ENCODE data around the gene PPAN.

The PPAN gene

GRCh38 chr19:10137751-10138682 is 31.9 kb downstream of the PPAN start:
- no peak for DNase-seq (ENCODE audit: low read depth, low spot score)
- H3K4me3 ChIP-seq (ENCODE audit: low read depth, low read length): no peak overlapping the region
- in situ Hi-C loops (cut with HindIII; ENCODE audit: low sequenced_read_pairs): no loop called here
- no peak for TF ChIP-seq CTCF (IDR thresholded peaks at IDR 0.05; ENCODE audit: low read depth, low read length)

GRCh38 chr19:10138879-10139795 is 33.0 kb downstream of the PPAN start:
- no peak for DNase-seq (ENCODE audit: low read depth, low spot score)
- no peak for TF ChIP-seq CTCF (IDR thresholded peaks at IDR 0.05; ENCODE audit: low read depth, low read length)
- no peak overlapping the region for H3K4me3 ChIP-seq (ENCODE audit: low read depth, low read length)
- in situ Hi-C loops (cut with HindIII; ENCODE audit: low sequenced_read_pairs): no loop called here

GRCh38 chr19:10139952-10140351 is 33.8 kb downstream of the PPAN start:
- in situ Hi-C loops (cut with HindIII; ENCODE audit: low sequenced_read_pairs): no loop called here
- no peak for DNase-seq (ENCODE audit: low read depth, low spot score)
- no peak for TF ChIP-seq CTCF (IDR thresholded peaks at IDR 0.05; ENCODE audit: low read depth, low read length)

GRCh38 chr19:10141479-10141878 is 35.3 kb downstream of the PPAN start:
- TF ChIP-seq CTCF (IDR thresholded peaks at IDR 0.05; ENCODE audit: low read depth, low read length): no peak
- H3K4me3 ChIP-seq (ENCODE audit: low read depth, low read length): no peak overlapping the region
- in situ Hi-C loops (cut with HindIII; ENCODE audit: low sequenced_read_pairs): no loop called here
- DNase-seq (ENCODE audit: low read depth, low spot score): no peak

More at GRCh38 chr19:10139952-10140351, 33.8 kb downstream of the PPAN start:
- no peak overlapping the region for H3K4me3 ChIP-seq (ENCODE audit: low read depth, low read length)

GRCh38 chr19:10141973-10142372 is 35.8 kb downstream of the PPAN start:
- no peak for TF ChIP-seq CTCF (IDR thresholded peaks at IDR 0.05; ENCODE audit: low read depth, low read length)
- no peak for DNase-seq (ENCODE audit: low read depth, low spot score)
- no peak overlapping the region for H3K4me3 ChIP-seq (ENCODE audit: low read depth, low read length)
- in situ Hi-C loops (cut with HindIII; ENCODE audit: low sequenced_read_pairs): no loop called here

GRCh38 chr19:10142701-10143375 is 36.7 kb downstream of the PPAN start:
- in situ Hi-C loops (cut with HindIII; ENCODE audit: low sequenced_read_pairs): no loop called here
- no peak overlapping the region for H3K4me3 ChIP-seq (ENCODE audit: low read depth, low read length)
- no peak for DNase-seq (ENCODE audit: low read depth, low spot score)
- no peak for TF ChIP-seq CTCF (IDR thresholded peaks at IDR 0.05; ENCODE audit: low read depth, low read length)
